PFSK-1 (cell line): ENCODE measurements around the gene SORCS3.

ENCODE experiments used
- FOXP2 ChIP-seq: optimal IDR thresholded peaks from 2 replicates; pipeline ENCODE3; 2011; ENCODE audit warnings: borderline replicate concordance, control low read depth, inconsistent platforms; ENCODE audit not compliant: insufficient read depth; ENCODE audit errors: extremely low read length, extremely low read depth
- REST ChIP-seq, 2 experiments: IDR thresholded peaks; 2 replicates each; pipeline versions ENCODE4 v1.6.1 to v1.8.0; 2011 to 2012; ENCODE audit warnings: low read depth in 2 of 2, low read length in 2 of 2, control low read depth in 1 of 2, inconsistent platforms in 1 of 2, mild to moderate bottlenecking in 1 of 2, moderate library complexity in 1 of 2; ENCODE audit not compliant: insufficient read depth in 1 of 2

GRCh38 chr10:104844073-104844472 is 203.0 kb downstream of the SORCS3 start:
- TF ChIP-seq REST (IDR thresholded peaks at IDR 0.05; ENCODE audit: insufficient read depth in 1 of 2, low read depth in 2 of 2, low read length in 2 of 2), result no peak
- no peak for TF ChIP-seq FOXP2
